Heart right ventricle (tissue), 16 donors: Measurements from ENCODE around the gene DIP2A. TPM values are rescaled to one million over a fixed set of nuclear protein-coding genes. Genes with fewer than 3 reads are reported as not detected.

Source experiments
- ATAC-seq, 8 donors: fragments of 200-7000 bp; cut with Tn5 transposase; one replicate each; pipeline ENCODE4 v1.9.1; 2020; ENCODE audit warnings: mild to moderate bottlenecking in 8 of 8, moderate library complexity in 8 of 8, moderate number of reproducible peaks in 1 of 8
- DNase-seq, 2 donors: peaks; one replicate each; pipeline ENCODE4 v3.0.0-alpha.2; 2020
- H3K27ac ChIP-seq, 10 donors: fragments of 200-600 bp; sonication (generic) in 2 of 10; one replicate each; pipeline versions ENCODE4 v1.5.0 to v1.8.0; 2020 to 2022; ENCODE audit warnings: mild to moderate bottlenecking in 3 of 10
- H3K27me3 ChIP-seq, 7 donors: fragments of 200-600 bp; one replicate each; pipeline ENCODE4 v1.8.0; 2021 to 2022; ENCODE audit warnings: mild to moderate bottlenecking in 2 of 7
- H3K36me3 ChIP-seq, 9 donors: fragments of 200-600 bp; sonication (generic) in 1 of 9; one replicate each; pipeline versions ENCODE4 v1.5.0 to v1.8.0; 2020 to 2022; ENCODE audit warnings: mild to moderate bottlenecking in 2 of 9
- H3K4me1 ChIP-seq, 9 donors: fragments of 200-600 bp; sonication (generic) in 1 of 9; one replicate each; pipeline versions ENCODE4 v1.5.0 to v1.8.0; 2020 to 2022; ENCODE audit warnings: mild to moderate bottlenecking in 4 of 9
- H3K4me3 ChIP-seq, 10 donors: fragments of 200-600 bp; sonication (generic) in 2 of 10; one replicate each; pipeline versions ENCODE4 v1.5.0 to v1.8.0; 2020 to 2022; ENCODE audit warnings: mild to moderate bottlenecking in 7 of 10, moderate library complexity in 2 of 10
- H3K9me3 ChIP-seq, 11 donors: fragments of 200-600 bp in 10 of 11; sonication (generic) in 2 of 11; one replicate each; pipeline versions ENCODE4 v1.5.0 to v1.8.0; 2013 to 2022; ENCODE audit warnings: mild to moderate bottlenecking in 2 of 11, control low read depth in 1 of 11, moderate library complexity in 1 of 11
- CTCF ChIP-seq, 9 donors: fragments of 200-600 bp; sonication (generic) in 2 of 9; IDR thresholded peaks; one replicate each; pipeline versions ENCODE4 v1.5.0 to v1.8.0; 2021 to 2022; ENCODE audit warnings: antibody characterized with exemption in 9 of 9, mild to moderate bottlenecking in 5 of 9, moderate library complexity in 1 of 9
- WGBS, 2 donors: extraction: QIAGEN DNeasy Blood & Tissue Kit; methylation state at CpG; one replicate each; pipeline ENCODE4 v1.1.7; 2013; ENCODE audit warnings: inconsistent platforms in 1 of 2; 5-methylcytosine and 5-hydroxymethylcytosine counted together
- intact Hi-C, 10 donors: fragments of 100-400 bp; cut with DNase I; formaldehyde crosslinking; loops; one replicate each; pipeline versions ENCODE4 v1.11.1 to v1.14.2; 2022
- polyA plus RNA-seq, 2 donors: library from polyadenylated mRNA; stranded (reverse); fragments of 200-250 nt; gene quantifications; one replicate each; pipeline ENCODE4 v1.2.3, GENCODE V29; 2013
- total RNA-seq, 10 donors: library from RNA; stranded (reverse); fragmentation: NEBNext Ultra II Directional in 3 of 10; extraction: Animal tissue kit (Norgen Biotek cat#: 25700) in 3 of 10; gene quantifications; one replicate each; pipeline versions ENCODE4 v1.2.1 to v1.2.4, GENCODE V29; 2021 to 2023
- donor health status: Arrhythmogenic right ventricular cardiomyopathy.
- donor health status: ischemic (EF 13 %, LVEDD 7.1; RV severe dilation, severe dysfunction).
- donor health status: healthy with polysubstance abuse.
- donor health status: DM: no; HTN: yes; CAD: no.
- donor health status: DM: no; HTN: no; CAD: no.
- donor health status: ischemic (EF 25% LVEDD 6.9; RV normal size, moderate dysfunction).
- donor health status: ischemic (EF 25% LVEDD 5.7; RV mildly dilated, moderate dysfunction).
- donor health status: healthy.
- donor health status: DM: yes; HTN: yes; CAD: no.
- donor health status: Ischemic cardiomyopathy.
- donor health status: ischemic (EF 35%, LVEDD 5.7; RV mildly dilated, moderate dysfunction).
- donor health status: nonischemic (EF 11% LVEDD 7.7; RV severe dilation, severe dysfunction).
- donor health status: DM: yes; HTN: yes; CAD: no.
- donor health status: PGD.
- donor health status: ischemic (EF 29% LVEDD 5.4; RV normal size, mild dysfunction).
- donor health status: nonischemic (EF 23%, LVEDD 6.1; RV moderate dilation, normal function).

Gene DIP2A
- total and polyA plus RNA-seq, 12 donors, result 9.4 to 45.2 (median 22.9) TPM

DNA sequence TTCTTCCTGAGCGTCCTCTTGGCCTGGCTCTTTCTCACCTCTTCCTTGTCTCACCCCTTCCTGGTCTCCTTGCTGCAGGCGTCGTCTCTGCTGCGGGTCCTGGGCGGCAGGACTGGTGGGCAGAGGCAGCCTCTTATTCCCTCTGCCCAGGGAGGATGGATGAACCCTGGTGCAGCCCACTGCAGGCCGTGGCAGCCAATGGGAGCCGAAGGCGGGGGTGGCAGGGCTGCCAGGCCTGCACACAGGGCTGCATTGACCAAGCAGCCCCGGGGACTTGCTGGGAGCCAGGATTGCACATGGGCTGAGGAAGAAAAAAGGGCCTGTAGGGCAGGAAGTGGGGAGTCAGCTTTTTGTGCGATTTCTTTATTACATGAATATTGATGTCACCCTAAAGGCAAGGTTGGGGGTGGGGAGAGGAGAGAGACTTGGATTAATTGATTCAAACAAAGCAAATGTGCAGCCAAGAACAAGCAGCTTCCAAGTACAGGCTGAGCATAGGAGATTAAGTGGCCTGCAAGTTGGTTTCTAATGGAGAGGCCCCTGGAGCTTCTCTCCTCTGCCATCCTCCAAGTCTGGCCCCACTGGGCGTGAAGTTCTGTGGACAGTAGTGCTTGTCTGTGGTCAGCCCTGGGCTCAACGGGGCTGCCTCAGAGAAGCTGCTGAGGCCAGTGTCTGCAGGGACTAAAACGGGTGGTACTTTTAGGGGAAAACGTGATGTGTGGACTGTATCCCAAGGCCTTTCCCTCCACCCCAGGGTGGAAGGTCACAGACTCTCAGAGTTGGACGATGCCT lies 146.5 kb downstream of the DIP2A start, which contains the start of gene S100B:
Gene S100B (minus strand): TSS at position 108 of the 792 bp plus-strand sequence. CDS start 2,667 bp downstream, outside the sequence.
- peaks cover 0 to under 1% (median 0%) of the 10 kb centered on the region in 11 donors for H3K9me3 ChIP-seq
- WGBS, 2 donors, result 76 to 82% methylated on average over 15 of the region's 15 CpGs
- intact Hi-C loops, result no loop called here
- peak within 1 kb of the TSS in 2 of 10 donors; percentile 6 to 7 for H3K4me3 ChIP-seq
- ATAC-seq, result peak in 7 of 8 donors; percentile 42 to 76 (median 58)
- H3K27me3 ChIP-seq, result peaks cover 0 to 2% (median 0%) of the 10 kb centered on the region in 7 donors
- no peak for TF ChIP-seq CTCF (IDR thresholded peaks at IDR 0.05)
- no peaks in the 10 kb centered on the region for H3K36me3 ChIP-seq
- no peak for DNase-seq
- peak within 1 kb of the TSS in 3 of 10 donors; percentile 14 to 81 (median 16) for H3K27ac ChIP-seq
- H3K4me1 ChIP-seq, result peaks cover 0 to 30% (median 0%) of the 10 kb centered on the region in 9 donors

DNA sequence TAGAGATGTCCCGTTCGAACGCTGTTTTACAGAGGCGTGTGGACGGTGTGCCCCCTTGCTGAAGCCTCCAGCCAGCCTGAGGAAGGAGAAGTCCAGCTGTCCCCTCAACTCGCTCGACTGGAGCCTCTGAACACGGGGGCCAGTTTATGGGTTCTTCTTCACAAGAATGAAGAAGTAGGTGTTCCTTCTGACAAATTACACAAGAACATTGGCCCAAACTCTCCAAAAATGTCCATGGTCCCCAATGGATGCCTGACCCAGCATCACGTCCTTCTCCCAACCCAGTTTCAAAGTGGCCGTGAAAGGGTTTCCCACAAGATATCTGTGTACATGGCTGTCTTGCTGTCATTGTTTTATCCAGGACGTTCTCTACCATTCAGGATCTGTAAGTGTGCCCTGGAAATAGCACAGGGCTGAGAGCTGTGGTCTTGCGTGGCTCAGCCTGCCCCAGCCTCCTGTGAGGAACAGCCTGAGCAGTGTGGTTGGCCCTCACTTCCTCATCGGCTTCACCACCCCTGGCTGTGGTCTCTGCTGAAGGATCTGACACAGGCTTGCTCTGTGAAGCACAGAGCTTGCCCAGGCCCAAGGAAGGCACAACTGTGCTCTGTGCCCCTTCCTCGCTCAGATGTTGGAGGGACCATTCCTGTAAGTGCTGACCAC lies 147.2 kb downstream of the DIP2A start:
- Histone ChIP-seq H3K4me3 (no peak overlapping the region), H3K27me3 (peaks cover 0 to 2% (median 0%) of the 10 kb centered on the region in 7 donors), H3K9me3 (peaks cover 0 to 7% (median 0%) of the 10 kb centered on the region in 11 donors), H3K36me3 (no peaks in the 10 kb centered on the region), H3K4me1 (peaks cover 0 to 30% (median 0%) of the 10 kb centered on the region in 9 donors), H3K27ac (peak overlapping the region in 3 of 10 donors; percentile 14 to 81 (median 16))
- no peak for TF ChIP-seq CTCF (IDR thresholded peaks at IDR 0.05)
- intact Hi-C loops, result no loop called here
- DNase-seq, result peak; percentile 23 to 36
- WGBS, 2 donors, result 76 to 85% methylated on average over 14 of the region's 14 CpGs
- peak; percentile 61 to 87 (median 80) for ATAC-seq

DNA sequence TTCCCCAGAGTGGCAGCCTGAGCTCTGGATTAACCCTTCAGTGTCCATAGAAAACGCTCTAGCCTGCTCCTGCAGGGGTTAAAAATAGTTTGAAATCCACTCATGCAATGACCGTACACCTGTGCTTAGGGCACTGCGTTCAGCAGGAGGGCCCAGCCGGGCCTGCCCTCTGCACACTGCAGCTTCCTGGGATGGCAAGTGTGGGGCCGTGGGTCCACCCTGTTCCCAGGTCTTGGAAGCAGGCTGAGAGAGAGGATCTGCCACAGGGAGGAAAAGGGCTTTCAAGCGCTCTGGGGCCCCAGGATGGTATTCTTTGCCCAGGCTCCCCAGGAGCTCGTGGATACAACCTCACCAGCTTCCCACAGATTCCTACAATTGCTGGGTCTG lies 147.7 kb downstream of the DIP2A start:
- peak in 2 of 8 donors; percentile 29 to 33 for ATAC-seq
- H3K4me1 ChIP-seq, result peaks cover 0 to 30% (median 0%) of the 10 kb centered on the region in 9 donors
- peaks cover 0 to 12% (median 0%) of the 10 kb centered on the region in 11 donors for H3K9me3 ChIP-seq
- WGBS, 2 donors, result 77 to 83% methylated on average over 7 of the region's 7 CpGs
- DNase-seq, result no peak
- intact Hi-C loops, result no loop called here
- H3K36me3 ChIP-seq, result no peaks in the 10 kb centered on the region
- peak overlapping the region in 1 of 10 donors; percentile 81 for H3K27ac ChIP-seq
- peaks cover 0 to 2% (median 0%) of the 10 kb centered on the region in 7 donors for H3K27me3 ChIP-seq
- no peak for TF ChIP-seq CTCF (IDR thresholded peaks at IDR 0.05)
- no peak overlapping the region for H3K4me3 ChIP-seq

DNA sequence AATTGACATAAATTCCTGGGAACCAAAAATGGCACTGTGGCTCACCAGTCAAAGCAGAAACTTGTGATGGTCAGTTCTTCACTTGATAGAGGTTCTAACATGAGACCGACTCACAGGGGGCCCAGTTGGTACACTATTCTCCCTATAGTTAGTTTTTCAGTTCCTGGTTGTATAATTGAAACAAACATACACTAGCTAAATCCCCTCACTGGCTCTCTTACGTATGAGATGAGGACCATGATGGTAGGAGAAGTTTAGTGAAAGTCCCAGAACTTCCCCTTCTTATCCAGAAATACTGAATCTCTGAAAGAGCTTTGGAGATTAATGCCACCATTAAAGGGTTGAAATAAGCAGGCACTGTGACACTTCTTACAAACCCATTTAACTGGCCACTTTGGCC lies 148.9 kb downstream of the DIP2A start:
- Histone ChIP-seq H3K4me3 (no peak overlapping the region), H3K4me1 (peaks cover 0 to 30% (median 0%) of the 10 kb centered on the region in 9 donors), H3K9me3 (peaks cover 0 to 15% (median 0%) of the 10 kb centered on the region in 11 donors), H3K36me3 (no peaks in the 10 kb centered on the region), H3K27ac (no peak overlapping the region), H3K27me3 (peaks cover 0 to 2% (median 0%) of the 10 kb centered on the region in 7 donors)
- 85 to 91% methylated on average over 2 of the region's 2 CpGs for WGBS, 2 donors
- intact Hi-C loops, result no loop called here
- TF ChIP-seq CTCF (IDR thresholded peaks at IDR 0.05), result no peak
- DNase-seq (no peak), ATAC-seq (no peak)
